NB4 (cell line): ENCODE results near the gene CSMD2.

Experiments
- DNase-seq: peaks from one replicate; pipeline ENCODE4 v3.0.0; 2010; ENCODE audit warnings: low read depth
- H3K4me3 ChIP-seq: one replicate; pipeline ENCODE4 v1.5.1; 2011; ENCODE audit warnings: mild to moderate bottlenecking, low read depth, low read length, moderate library complexity
- MYC ChIP-seq: IDR thresholded peaks from 2 replicates; pipeline ENCODE4 v1.6.1; 2011; ENCODE audit warnings: low read depth, low read length
- POLR2A ChIP-seq: IDR thresholded peaks from 2 replicates; pipeline ENCODE4 v1.6.1; 2011; ENCODE audit warnings: mild to moderate bottlenecking; ENCODE audit not compliant: insufficient read length; ENCODE audit errors: extremely low read depth
- TF ChIP-seq, protein P1 (sequence below): IDR thresholded peaks from 2 replicates; pipeline ENCODE4 v1.6.1; 2011; ENCODE audit warnings: low read depth, low read length
- TF ChIP-seq, protein P2 (sequence below): IDR thresholded peaks from one replicate; pipeline ENCODE4 v1.5.1; 2012; ENCODE audit warnings: low read depth, low read length

CSMD2 gene

GRCh38 chr1:33921281-33921680 is 243.7 kb downstream of the CSMD2 start:
- TF ChIP-seq, protein P1, sequence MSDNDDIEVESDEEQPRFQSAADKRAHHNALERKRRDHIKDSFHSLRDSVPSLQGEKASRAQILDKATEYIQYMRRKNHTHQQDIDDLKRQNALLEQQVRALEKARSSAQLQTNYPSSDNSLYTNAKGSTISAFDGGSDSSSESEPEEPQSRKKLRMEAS: no peak
- TF ChIP-seq MYC: no peak
- TF ChIP-seq, protein P2, sequence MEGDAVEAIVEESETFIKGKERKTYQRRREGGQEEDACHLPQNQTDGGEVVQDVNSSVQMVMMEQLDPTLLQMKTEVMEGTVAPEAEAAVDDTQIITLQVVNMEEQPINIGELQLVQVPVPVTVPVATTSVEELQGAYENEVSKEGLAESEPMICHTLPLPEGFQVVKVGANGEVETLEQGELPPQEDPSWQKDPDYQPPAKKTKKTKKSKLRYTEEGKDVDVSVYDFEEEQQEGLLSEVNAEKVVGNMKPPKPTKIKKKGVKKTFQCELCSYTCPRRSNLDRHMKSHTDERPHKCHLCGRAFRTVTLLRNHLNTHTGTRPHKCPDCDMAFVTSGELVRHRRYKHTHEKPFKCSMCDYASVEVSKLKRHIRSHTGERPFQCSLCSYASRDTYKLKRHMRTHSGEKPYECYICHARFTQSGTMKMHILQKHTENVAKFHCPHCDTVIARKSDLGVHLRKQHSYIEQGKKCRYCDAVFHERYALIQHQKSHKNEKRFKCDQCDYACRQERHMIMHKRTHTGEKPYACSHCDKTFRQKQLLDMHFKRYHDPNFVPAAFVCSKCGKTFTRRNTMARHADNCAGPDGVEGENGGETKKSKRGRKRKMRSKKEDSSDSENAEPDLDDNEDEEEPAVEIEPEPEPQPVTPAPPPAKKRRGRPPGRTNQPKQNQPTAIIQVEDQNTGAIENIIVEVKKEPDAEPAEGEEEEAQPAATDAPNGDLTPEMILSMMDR: no peak
- no peak for TF ChIP-seq POLR2A
- DNase-seq: no peak
- no peak overlapping the region for H3K4me3 ChIP-seq

GRCh38 chr1:33918368-33918767 is 246.7 kb downstream of the CSMD2 start:
- DNase-seq: peak; percentile 2
- H3K4me3 ChIP-seq: no peak overlapping the region
- TF ChIP-seq, protein P1: no peak
- TF ChIP-seq, protein P2: no peak
- TF ChIP-seq MYC (no peak), POLR2A (no peak)

DNA sequence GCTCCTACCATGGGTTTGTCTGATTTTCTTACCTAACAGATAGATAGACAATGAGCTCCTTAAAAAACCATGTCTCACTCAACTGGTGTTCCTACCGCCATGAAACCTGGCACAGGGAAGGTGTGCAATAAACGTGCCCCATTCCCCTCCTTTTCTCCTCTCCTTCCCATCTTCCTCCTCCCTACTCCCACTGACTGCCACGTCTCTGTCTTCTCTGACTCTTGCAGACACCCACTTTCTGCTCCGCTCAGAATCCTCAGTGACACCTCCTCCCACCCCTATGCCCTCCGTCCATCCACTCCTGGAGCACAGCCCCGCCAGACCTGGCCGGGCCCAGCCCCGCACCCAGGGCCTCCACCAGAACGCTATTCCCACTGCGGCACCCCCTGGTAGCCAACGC is 248.2 kb downstream of the CSMD2 start:
- TF ChIP-seq, protein P1: no peak
- TF ChIP-seq MYC: no peak
- TF ChIP-seq, protein P2: no peak
- TF ChIP-seq POLR2A: no peak
- no peak for DNase-seq

GRCh38 chr1:33914531-33914930 is 250.5 kb downstream of the CSMD2 start:
- H3K4me3 ChIP-seq: no peak overlapping the region
- TF ChIP-seq, protein P2: no peak
- no peak for TF ChIP-seq MYC
- TF ChIP-seq, protein P1: no peak
- no peak for TF ChIP-seq POLR2A
- no peak for DNase-seq

More for the DNA sequence above, 248.2 kb downstream of the CSMD2 start:
- H3K4me3 ChIP-seq: no peak overlapping the region

- no peak for DNase-seq
- no peak overlapping the region for H3K4me3 ChIP-seq
- no peak for TF ChIP-seq POLR2A
- no peak for TF ChIP-seq MYC
- TF ChIP-seq, protein P2: no peak
- TF ChIP-seq, protein P1: no peak
Measured at GRCh38 chr1:33908324-33908956, 256.6 kb downstream of the CSMD2 start.
